Karpas-422 (cell line): ENCODE data around the gene PSMC3IP. TPM values are rescaled to one million over a fixed set of nuclear protein-coding genes. Genes with fewer than 3 reads are reported as not detected.
"Not testable (repeated sequence)": the region's sequence is repeated elsewhere in the genome, so short reads cannot be mapped to it uniquely, and the experiment has no call there.

Source experiments
- DNase-seq: peaks from one replicate; pipeline ENCODE4 v3.0.0-alpha.2; 2015
- H2AFZ ChIP-seq: fragments of 200-600 bp; sonication (generic); 2 replicates; pipeline ENCODE4 v1.6.1; 2014; ENCODE audit warnings: antibody characterized with exemption, low read length, mixed read lengths
- H3K27ac ChIP-seq: fragments of 200-600 bp; sonication (generic); 2 replicates; pipeline ENCODE4 v1.5.1; 2014; ENCODE audit warnings: mild to moderate bottlenecking, low read length, moderate library complexity
- H3K27me3 ChIP-seq: fragments of 200-600 bp; sonication (generic); 2 replicates; pipeline ENCODE4 v1.6.1; 2014; ENCODE audit warnings: low read length, mixed read lengths
- H3K36me3 ChIP-seq: fragments of 200-600 bp; sonication (generic); 2 replicates; pipeline ENCODE4 v1.6.1; 2014; ENCODE audit warnings: low read length, mixed read lengths; ENCODE audit not compliant: insufficient read depth
- H3K4me1 ChIP-seq: fragments of 200-600 bp; sonication (generic); 2 replicates; pipeline ENCODE4 v1.6.1; 2014; ENCODE audit warnings: mild to moderate bottlenecking, low read length, mixed read lengths
- H3K4me2 ChIP-seq: fragments of 200-600 bp; sonication (generic); 2 replicates; pipeline ENCODE4 v1.6.1; 2014; ENCODE audit warnings: low read length, low read depth, mild to moderate bottlenecking; ENCODE audit not compliant: poor library complexity, severe bottlenecking
- H3K4me3 ChIP-seq: fragments of 200-600 bp; sonication (generic); 2 replicates; pipeline ENCODE4 v1.5.1; 2014; ENCODE audit warnings: mild to moderate bottlenecking, antibody characterized with exemption, low read length, mixed read lengths
- H3K79me2 ChIP-seq: fragments of 200-600 bp; sonication (generic); 2 replicates; pipeline ENCODE4 v1.6.1; 2014; ENCODE audit warnings: mild to moderate bottlenecking, low read length, mixed read lengths
- H3K9ac ChIP-seq: fragments of 200-600 bp; sonication (generic); 2 replicates; pipeline ENCODE4 v1.6.0; 2014; ENCODE audit warnings: low read length
- H3K9me2 ChIP-seq: fragments of 200-600 bp; sonication (generic), shearing (Covaris generic); replicated peaks from 2 replicates; pipeline ENCODE4 v1.6.0; 2014; ENCODE audit warnings: mild to moderate bottlenecking, low read length, moderate library complexity; ENCODE audit not compliant: insufficient read depth
- H3K9me3 ChIP-seq: fragments of 300-700, 200-600 bp; sonication (generic); 2 replicates; pipeline ENCODE4 v1.6.1; 2014; ENCODE audit warnings: low read length, mixed read lengths
- H4K20me1 ChIP-seq: fragments of 200-600 bp; sonication (generic); 2 replicates; pipeline ENCODE4 v1.6.1; 2014; ENCODE audit warnings: mild to moderate bottlenecking, antibody characterized with exemption, low read length, low read depth; ENCODE audit not compliant: insufficient read depth
- total RNA-seq: library from RNA; depleted of rRNA; stranded (reverse); fragments of >200 nt; shearing (Covaris generic); gene quantifications from 2 replicates; pipeline ENCODE4 v1.2.3, GENCODE V29; 2014; ENCODE audit warnings: low replicate concordance

PSMC3IP gene
- total RNA-seq, 1 experiment from 2014 or later = 5.3 TPM

DNA sequence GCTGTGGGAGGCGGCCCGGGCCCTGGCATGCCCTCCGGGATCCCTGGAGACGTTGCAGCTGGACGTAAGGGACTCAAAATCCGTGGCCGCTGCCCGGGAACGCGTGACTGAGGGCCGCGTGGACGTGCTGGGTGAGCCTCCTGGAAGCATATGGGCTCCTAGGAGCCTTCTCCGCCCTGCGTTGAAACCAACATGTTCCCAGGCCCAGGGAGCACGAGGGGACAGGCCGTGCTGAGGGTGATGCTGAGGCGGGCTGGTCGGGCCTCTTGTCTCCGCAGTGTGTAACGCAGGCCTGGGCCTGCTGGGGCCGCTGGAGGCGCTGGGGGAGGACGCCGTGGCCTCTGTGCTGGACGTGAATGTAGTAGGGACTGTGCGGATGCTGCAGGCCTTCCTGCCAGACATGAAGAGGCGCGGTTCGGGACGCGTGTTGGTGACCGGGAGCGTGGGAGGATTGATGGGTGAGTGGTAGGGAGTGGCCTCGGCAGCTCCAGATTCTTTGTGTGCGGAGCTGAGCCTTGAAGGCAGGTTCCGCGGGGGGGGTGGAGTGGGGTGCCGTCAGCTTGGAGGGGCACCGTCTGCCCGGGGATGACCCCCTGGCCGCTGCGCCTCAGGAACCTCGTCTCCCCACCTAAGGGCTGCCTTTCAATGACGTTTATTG lies 24.2 kb downstream of the PSMC3IP start:
- Histone ChIP-seq H3K36me3 (no peaks in the 10 kb centered on the region), H3K9me3 (no peaks in the 10 kb centered on the region), H3K4me2 (peak overlapping the region; percentile 89), H3K4me3 (peak overlapping the region; percentile 83; the same call in 1 of the 2 replicates), H3K9ac (no peak overlapping the region), H3K9me2 (no peaks in the 10 kb centered on the region), H2AFZ (no peak overlapping the region), H3K79me2 (peaks cover 7% of the 10 kb centered on the region), H4K20me1 (no peaks in the 10 kb centered on the region), H3K27ac (no peak overlapping the region), H3K4me1 (peaks cover 32% of the 10 kb centered on the region), H3K27me3 (no peaks in the 10 kb centered on the region)
- no peak for DNase-seq

DNA sequence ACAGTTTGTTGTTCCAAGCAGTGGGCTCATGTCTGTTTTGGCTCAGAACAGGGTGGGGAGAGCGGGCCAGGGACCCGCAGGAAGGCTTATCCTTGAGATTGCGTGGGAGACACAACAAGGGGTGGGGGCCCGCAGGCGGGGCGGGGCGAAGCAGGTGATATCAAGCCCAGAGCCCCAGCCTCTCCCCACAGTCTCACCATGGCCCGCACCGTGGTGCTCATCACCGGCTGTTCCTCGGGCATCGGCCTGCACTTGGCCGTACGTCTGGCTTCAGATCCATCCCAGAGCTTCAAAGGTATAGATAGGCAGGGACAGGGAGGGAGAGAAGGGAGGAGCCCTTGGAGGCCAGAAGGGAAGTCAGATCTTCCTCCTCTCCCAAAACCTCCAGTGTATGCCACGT lies 24.8 kb downstream of the PSMC3IP start, which contains the start of gene HSD17B1:
TSS of gene HSD17B1 (plus strand) at position 188 of the 400 bp plus-strand sequence. CDS start at position 199, 11 bp downstream.
- not testable (repeated sequence) for H3K79me2 ChIP-seq, H3K9me2 ChIP-seq, DNase-seq, H3K27ac ChIP-seq, H3K9me3 ChIP-seq, H4K20me1 ChIP-seq, H3K27me3 ChIP-seq, H3K36me3 ChIP-seq, H2AFZ ChIP-seq
- Histone ChIP-seq H3K4me2 (peak within 1 kb of the TSS; percentile 89), H3K4me3 (peak within 1 kb of the TSS; percentile 83), H3K9ac (peak within 1 kb of the TSS; percentile 89), H3K4me1 (peaks cover 36% of the 10 kb centered on the region)

DNA sequence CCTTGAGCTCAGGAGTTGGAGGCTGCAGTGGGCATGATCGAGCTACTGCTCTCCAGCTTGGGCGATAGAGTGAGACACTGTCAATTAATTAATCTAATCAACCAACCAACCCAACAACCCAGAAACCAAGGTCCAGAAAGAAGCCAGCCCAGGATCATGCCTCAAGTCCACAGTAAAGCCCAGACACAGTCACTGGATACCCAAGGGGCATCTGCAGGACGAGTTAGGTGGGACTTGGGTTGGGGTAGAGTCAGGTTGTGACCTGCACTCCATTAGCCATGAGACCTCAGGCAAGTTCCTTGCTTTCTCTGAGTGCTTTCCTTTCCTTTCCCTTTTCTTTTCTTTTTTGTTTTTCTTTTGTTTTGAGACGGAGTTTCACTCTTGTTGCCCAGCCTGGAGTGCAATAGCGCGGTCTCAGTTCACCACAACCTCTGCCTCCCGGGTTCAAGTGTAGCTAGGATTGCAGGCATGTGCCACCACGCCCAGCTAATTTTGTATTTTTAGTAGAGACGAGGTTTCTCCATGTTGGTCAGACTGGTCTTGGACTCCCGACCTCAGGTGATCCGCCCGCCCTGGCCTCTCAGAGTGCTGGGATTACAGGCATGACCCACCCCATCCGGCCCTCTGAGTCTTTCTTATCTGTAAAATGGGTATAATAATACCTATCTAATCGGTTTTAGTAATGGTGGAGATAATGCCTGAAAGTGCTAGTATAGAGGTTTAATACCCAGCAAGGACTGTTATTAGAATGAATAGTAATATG lies 28.4 kb downstream of the PSMC3IP start:
- Histone ChIP-seq H3K9me3 (no peaks in the 10 kb centered on the region), H3K27ac (no peak overlapping the region), H3K9me2 (no peaks in the 10 kb centered on the region), H3K9ac (peak overlapping the region; percentile 73), H2AFZ (no peak overlapping the region; the same call in 1 of the 2 replicates), H3K36me3 (no peaks in the 10 kb centered on the region), H3K79me2 (0 out of 2 replicates have a peak, but pooled peaks cover under 1% of the 10 kb centered on the region), H3K27me3 (no peaks in the 10 kb centered on the region), H3K4me1 (peaks cover 23% of the 10 kb centered on the region), H4K20me1 (no peaks in the 10 kb centered on the region), H3K4me3 (peak overlapping the region; percentile 68), H3K4me2 (peak overlapping the region; percentile 85)
- no peak for DNase-seq

DNA sequence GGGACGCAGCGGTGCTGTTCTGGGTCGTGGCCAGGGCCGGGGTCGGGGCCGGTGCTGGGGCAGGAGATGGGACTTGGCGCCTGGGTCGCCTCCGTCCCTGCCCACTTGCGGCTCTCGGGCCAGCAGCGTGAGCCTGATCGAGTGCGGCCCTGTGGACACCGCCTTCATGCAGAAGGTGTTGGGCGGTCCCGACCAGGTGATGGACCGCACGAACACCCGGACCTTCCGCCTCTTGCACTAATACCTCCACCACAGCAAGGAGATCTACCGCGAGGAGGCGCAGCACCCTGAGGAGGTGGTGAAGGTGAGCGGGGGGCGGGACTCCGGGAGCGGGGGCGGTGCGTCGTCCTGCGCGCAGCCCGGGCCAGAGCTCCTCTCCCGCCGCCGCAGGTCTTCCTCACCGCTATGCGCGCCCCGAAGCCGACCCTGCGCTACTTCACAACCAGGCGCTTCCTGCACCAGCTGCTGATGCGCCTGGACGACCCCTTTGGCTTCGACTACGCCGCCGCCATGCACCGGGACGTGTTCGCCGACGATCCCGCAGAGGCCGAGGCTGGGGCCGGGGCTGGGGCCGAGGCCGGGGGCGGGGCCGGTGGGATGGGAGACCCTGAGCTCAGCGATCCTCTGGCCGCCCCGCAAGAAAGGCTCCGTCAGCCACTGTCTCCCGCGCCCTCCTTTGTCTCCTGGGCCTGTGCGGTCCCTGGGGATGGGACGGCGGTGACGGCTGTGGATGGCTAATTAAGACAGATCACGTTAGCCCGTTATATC lies 29.3 kb downstream of the PSMC3IP start:
- Histone ChIP-seq H3K4me2 (peak overlapping the region; percentile 85), H4K20me1 (no peaks in the 10 kb centered on the region), H3K4me3 (peak overlapping the region; percentile 68), H3K9ac (peak overlapping the region; percentile 73), H3K9me2 (no peaks in the 10 kb centered on the region), H3K79me2 (no peaks in the 10 kb centered on the region), H2AFZ (peak overlapping the region; percentile 49; the same call in 1 of the 2 replicates), H3K9me3 (no peaks in the 10 kb centered on the region), H3K27ac (no peak overlapping the region), H3K36me3 (no peaks in the 10 kb centered on the region), H3K27me3 (no peaks in the 10 kb centered on the region), H3K4me1 (peaks cover 15% of the 10 kb centered on the region)
- peak; percentile 96 for DNase-seq

DNA sequence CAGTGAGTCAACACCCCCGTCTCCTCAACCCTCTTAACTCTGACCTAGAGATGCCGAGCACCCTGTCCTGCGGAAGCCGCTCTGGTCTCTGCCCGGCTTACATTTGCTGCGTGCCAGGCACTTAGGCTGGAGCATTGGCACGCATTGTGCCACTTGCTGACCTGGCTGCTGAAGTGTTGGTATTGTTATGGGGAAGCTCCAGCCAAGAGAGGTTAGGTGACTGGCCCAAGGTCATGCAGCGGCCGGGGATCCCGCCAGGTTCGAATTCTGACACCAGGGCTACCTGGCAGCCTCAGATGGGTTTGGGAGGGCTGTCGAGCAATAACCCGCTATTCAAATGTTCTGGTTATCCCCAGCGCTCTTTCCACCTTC lies 29.8 kb downstream of the PSMC3IP start:
- Histone ChIP-seq H3K27ac (no peak overlapping the region), H3K9me2 (no peaks in the 10 kb centered on the region), H3K4me2 (peak overlapping the region; percentile 85), H3K27me3 (no peaks in the 10 kb centered on the region), H3K4me1 (peaks cover 15% of the 10 kb centered on the region), H3K36me3 (no peaks in the 10 kb centered on the region), H4K20me1 (no peaks in the 10 kb centered on the region), H3K79me2 (no peaks in the 10 kb centered on the region), H3K4me3 (peak overlapping the region; percentile 68; the same call in 1 of the 2 replicates), H2AFZ (no peak overlapping the region), H3K9me3 (no peaks in the 10 kb centered on the region), H3K9ac (peak overlapping the region; percentile 73)
- DNase-seq = no peak

DNA sequence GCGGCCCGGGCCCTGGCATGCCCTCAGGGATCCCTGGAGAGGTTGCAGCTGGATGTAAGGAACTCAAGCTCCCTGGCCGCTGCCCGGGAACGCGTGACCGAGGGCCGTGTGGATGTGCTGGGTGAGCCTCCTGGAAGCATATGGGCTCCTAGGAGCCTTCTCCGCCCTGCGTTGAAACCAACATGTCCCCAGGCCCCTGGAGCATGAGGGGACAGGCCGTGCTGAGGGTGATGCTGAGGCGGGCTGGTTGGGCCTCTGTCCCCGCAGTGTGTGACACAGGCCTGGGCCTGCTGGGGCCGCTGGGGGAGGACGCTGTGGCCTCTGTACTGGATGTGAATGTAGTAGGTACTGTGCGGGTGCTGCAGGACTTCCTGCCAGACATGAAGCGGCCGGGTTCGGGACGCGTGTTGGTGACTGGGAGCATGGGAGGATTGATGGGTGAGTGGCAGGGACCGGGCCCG lies 30.5 kb downstream of the PSMC3IP start:
- no peak overlapping the region for H3K27ac ChIP-seq
- H3K27me3 ChIP-seq = no peaks in the 10 kb centered on the region
- H3K4me1 ChIP-seq = peaks cover 15% of the 10 kb centered on the region
- H2AFZ ChIP-seq = no peak overlapping the region
- H3K36me3 ChIP-seq = no peaks in the 10 kb centered on the region
- H3K9me2 ChIP-seq = no peaks in the 10 kb centered on the region
- H3K79me2 ChIP-seq = no peaks in the 10 kb centered on the region
- H3K9ac ChIP-seq = no peak overlapping the region
- H4K20me1 ChIP-seq = no peaks in the 10 kb centered on the region
- no peaks in the 10 kb centered on the region for H3K9me3 ChIP-seq
- no peak overlapping the region for H3K4me3 ChIP-seq
- no peak for DNase-seq
- H3K4me2 ChIP-seq = no peak overlapping the region

DNA sequence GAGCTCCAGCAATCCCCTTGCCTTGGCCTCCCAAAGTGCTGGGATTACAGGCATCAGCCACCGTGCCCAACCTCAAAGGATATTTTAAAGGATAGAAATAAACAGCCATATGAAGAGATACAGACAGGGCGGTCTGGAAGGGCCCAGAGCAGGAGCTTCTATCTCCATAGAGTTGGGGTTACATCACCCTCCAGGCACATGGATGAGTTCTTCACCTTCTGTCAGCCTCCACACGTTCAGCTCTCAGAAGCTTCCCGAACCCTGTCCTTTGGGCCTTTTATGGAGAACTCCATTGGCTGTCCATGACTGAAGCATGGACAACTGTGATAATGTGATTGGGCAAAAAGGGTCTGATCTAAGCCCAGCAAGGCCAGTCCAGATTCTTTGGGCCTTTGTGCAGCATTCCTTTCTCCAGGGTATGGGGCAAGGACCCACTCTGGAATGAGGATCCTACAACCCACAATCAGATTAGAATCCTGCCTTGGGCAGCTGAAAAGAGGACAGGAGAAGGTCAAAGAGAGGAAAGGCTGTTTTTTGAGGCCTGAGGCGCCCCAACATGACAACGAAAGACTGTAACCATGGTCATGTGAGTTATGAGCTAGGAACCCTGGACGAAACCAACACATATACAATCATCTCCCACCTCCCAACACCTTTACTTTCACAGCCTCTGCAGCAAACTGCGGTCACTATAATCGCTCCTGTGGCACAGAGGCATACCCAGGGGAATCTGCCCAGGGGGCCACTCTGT lies 31.6 kb downstream of the PSMC3IP start:
- not testable (repeated sequence) for H4K20me1 ChIP-seq, H3K4me2 ChIP-seq, H3K9ac ChIP-seq, H3K79me2 ChIP-seq, H3K4me3 ChIP-seq, H3K27me3 ChIP-seq, H2AFZ ChIP-seq, H3K9me3 ChIP-seq, H3K27ac ChIP-seq, DNase-seq, H3K36me3 ChIP-seq, H3K9me2 ChIP-seq
- peaks cover 15% of the 10 kb centered on the region for H3K4me1 ChIP-seq
